HG02588 (cell line): ENCODE results near the gene PABPC3.

ENCODE experiments used
- ATAC-seq: cut with Tn5 transposase; IDR thresholded peaks from one replicate; pipeline ENCODE4 v1.9.1; 2021; ENCODE audit warnings: mild to moderate bottlenecking, moderate library complexity; ENCODE audit not compliant: unreplicated experiment

Gene PABPC3

DNA sequence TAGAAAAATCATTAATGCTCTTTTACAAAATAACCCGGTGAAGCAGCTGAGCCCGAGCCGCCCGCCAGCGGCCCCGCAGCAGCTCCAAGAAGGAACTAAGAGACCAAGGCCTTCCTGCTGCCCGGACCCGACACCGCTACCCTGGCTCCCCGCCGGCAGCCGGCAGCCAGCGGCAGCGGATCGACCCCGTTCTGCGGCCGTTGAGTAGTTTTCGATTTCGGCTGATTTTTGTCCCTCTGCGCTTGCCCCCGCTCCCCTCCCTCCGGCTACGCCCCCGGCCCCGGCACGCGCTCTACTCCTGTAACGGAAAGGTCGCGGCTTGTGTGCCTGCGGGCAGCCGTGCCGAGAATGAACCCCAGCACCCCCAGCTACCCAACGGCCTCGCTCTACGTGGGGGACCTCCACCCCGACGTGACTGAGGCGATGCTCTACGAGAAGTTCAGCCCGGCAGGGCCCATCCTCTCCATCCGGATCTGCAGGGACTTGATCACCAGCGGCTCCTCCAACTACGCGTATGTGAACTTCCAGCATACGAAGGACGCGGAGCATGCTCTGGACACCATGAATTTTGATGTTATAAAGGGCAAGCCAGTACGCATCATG, at the start of gene PABPC3:
TSS of gene PABPC3 (plus strand) at position 286 of the 603 bp plus-strand sequence. CDS start at position 349, 63 bp downstream.
- no peak for ATAC-seq

GRCh38 chr13:25046274-25046984, 49.5 kb upstream of the PABPC3 start:
- no peak for ATAC-seq

DNA sequence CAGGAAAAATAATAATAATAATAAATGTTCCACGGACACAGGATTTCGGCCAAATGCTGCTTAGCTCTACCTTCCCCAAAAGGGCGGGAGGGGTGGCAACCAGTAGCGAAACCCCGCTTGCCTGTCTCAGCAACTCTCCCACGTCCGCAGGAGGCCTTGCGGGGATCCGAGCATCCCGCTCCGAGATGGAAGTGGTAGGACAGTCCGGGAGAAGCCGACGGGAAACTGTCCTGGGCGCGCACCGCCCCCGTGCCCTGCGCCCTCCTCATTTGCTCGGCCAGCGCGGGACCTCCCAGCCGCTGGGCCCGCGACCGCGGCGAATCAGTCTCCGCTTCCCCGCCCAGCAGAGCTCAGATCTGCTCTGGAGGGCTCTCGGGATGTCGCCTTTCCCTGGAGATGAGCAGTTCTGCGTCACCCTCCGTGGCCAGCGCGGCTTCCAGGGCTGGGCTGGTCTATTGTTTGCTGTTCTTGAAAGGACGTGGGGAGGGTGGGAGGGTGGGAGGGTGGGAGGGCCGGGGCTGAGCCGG, 48.9 kb upstream of the PABPC3 start:
- no peak for ATAC-seq

GRCh38 chr13:25051065-25051464, 44.9 kb upstream of the PABPC3 start:
- ATAC-seq, result no peak

- ATAC-seq, result no peak
These were observed 36.8 kb upstream of the PABPC3 start for GRCh38 chr13:25059166-25059565.

DNA sequence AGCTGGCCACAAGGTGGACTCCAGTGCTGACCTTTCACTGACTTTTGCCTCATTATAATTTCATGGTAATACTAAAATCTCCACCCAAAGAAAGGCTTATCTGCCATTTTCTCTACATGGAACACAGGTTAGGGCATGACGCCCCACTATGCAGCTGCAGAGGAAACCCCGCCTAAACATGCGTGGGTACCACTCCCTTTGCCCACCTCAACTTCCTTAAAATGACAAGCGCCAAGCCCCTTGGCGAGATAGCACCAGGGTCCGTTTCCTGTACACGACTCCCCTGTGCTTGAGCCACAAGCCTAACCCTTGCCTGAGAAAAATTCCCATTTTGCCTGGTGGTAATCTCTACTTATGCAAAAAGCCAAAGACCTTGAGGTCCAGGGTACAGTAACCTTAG, 36.0 kb upstream of the PABPC3 start:
- no peak for ATAC-seq

DNA sequence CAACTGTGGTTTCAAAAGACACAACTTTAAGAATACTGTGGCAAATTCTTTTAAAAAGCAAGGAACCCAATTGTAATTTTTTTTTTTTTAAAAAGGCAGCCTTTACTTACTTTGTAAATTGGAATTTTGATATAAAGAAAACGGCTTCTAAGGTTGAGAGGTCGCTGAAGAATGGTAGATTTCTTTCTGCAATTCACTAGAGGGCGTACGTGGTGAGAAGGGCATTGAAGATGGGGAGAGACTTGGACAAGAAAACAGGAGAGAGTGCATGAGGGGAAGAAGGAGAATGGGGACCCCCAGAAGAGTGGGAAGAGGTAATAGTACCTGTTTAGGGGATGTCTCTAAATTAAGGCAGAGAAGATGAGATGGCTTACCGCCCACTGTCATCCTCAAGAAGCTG, 33.5 kb upstream of the PABPC3 start:
- no peak for ATAC-seq

- no peak for ATAC-seq
These were observed 31.5 kb upstream of the PABPC3 start for GRCh38 chr13:25064396-25064795.

DNA sequence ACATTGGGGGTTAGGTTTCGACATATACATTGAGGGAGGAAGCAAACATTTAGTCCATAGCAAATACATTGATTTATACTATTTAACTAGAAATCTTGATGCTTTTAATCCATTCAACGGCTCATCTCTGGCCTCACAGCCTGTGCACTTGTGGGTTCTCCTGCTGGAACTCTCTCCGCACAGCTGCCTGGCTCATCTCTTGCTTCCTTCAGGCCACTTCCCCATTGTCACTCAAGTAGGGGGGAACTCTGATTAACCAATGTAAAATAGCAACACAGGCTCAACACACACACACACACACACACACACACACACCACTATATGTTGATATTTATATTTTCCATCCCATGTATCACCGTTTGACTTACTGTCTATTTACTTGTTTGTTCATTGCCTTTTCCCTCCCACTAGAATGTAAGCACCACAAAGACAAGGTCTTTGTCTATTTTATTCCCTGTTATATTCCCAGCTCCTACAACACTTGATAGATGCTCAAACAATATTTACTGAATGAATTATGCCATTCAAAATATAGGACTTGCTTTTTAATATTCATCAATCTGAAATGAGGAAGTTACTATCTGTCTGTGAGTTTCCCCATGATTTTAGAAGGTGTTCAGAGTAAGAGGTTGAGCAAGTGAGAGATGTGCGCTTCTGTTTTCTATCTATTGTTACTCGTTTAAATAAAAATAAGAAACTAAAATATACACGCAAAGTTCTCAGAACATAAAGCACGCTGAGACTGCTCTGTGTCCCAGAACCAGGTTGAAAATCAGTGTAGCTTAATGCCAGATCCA, 29.8 kb upstream of the PABPC3 start:
- no peak for ATAC-seq

- no peak for ATAC-seq
These were observed 28.9 kb upstream of the PABPC3 start for GRCh38 chr13:25067064-25067463.

DNA sequence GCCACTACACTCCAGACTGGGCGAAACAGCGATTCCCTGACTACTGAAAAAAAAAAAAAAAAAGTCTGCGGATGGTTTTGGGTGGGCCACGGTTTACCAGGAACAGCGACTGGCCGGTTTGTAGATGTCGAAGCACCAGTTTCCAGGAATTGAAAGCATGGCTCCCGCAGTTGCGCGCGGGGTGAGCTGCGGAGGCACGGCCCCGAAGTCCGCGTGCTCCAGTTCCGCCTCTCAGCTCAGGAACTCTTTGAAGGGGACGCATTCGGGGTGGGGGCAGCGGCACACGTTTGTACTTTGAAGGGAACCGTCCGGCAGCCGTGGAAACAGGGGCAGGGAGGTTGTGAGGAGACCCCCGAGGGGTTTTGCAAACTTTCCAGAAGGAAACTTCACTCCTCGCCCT, 27.1 kb upstream of the PABPC3 start:
- ATAC-seq, result no peak

DNA sequence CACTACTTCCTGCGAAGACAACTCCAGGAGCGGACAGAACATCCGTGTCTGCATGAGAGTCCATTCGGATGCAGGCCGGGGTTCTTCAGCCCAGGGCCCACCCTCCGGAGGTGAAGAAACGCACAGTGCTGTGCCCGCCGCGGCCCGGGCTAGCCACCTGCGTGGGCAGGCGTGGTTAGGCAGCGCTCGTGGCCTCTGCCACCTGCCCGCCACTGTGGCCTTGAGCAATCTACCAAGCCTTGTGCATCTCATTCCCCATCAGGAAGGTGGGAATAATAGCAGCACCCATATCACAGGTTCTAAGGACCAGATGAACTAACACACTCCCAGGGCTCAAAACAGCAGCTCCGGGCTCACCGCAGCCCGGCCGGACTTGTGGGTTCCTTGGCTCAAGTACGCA, 26.7 kb upstream of the PABPC3 start:
- ATAC-seq, result no peak

DNA sequence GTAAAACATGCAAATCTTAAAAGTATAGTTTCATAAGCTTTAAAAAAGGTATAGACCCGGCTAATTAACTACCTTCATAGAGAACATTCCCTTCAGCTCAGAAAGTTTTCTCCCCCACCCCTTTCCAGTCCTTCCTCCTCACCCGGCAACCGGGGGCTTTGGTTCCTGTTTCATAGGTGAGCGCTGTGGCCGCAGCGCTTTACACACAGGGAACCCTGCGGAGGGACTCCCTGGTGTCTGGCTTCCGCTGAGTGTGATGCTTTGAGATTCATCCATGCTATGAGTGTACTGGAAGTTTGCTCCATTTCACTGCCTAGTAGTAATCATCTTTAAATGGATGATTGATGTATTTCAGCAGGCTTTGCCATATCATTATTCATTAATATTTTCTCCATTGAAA, 26.0 kb upstream of the PABPC3 start:
- ATAC-seq, result no peak

DNA sequence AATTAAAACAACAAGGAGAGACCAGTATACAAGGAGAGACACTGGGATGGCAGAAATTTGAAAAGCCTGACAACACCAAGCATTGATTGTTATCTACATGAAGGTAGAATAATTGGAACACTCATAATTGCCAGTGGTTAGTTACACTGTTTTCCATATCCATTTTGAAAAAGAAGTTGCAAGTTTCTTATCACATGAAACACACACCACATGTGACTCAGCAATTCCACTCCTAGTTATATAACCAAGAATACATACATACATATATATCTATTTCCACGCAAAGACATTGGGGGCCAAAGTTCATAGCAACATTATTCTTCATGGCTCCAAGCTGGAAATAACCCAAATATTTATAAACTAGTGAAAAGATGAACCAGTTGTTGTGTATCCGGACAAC, 15.2 kb upstream of the PABPC3 start:
- ATAC-seq, result no peak

DNA sequence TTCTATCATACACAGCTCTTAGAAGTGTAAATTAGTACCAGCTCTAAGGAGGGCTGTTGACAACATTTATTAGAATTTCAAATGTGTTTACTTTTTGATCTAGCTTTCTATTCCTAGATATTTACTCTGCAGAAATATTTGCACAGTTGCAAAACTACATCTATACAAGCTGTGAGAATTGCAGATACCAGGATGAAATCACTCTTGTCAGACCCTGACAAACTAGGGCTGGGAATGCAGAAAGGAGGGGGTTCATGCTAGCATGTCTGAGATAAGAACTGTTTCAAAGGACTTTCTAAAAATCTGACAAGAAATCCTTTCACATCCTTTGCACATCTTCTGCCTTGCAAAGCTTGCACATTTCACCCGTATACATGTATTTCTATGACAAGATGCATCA, 11.8 kb upstream of the PABPC3 start:
- ATAC-seq, result no peak

GRCh38 chr13:25085125-25085742, 10.7 kb upstream of the PABPC3 start:
- no peak for ATAC-seq

DNA sequence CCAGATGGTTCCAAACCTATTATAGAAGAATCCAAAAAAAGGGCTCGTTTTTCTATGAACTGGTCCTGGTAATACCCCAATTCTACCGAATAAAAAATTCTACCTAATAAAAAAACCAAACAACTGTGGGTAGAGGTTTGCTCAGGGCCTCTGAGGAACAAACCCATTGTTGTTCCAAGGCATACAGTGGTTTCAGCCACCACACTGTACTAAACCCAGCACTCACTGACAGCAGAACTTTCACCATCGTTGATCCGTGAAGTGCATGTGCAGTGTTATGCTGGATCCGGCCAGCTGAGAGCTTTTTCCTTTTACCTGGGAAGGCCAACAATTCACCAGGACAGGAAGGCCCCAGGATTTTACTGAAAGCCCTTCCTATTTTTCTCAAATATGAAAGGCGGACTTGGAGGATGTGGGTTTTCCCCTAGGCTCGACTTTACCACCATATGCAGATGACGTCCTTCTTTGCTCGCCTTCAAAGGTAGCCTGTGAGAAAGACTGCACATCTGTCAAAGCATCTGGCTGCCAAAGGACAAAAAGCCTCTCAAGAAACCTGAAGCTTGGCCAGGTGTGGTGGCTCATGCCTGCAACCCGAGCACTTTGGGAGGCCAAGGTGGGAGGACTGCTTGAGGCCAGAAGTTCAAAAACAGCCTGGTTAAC, 7.2 kb upstream of the PABPC3 start:
- ATAC-seq, result no peak

GRCh38 chr13:25097426-25097825, 1.5 kb downstream of the PABPC3 start:
- no peak for ATAC-seq

- no peak for ATAC-seq
These were observed 7.8 kb downstream of the PABPC3 start for GRCh38 chr13:25103711-25104110.

- ATAC-seq, result no peak
These were observed 13.4 kb downstream of the PABPC3 start for GRCh38 chr13:25109341-25109740.
